ENCODE measurements around the gene INTS1. TPM values are rescaled to one million over a fixed set of nuclear protein-coding genes. Genes with fewer than 3 reads are reported as not detected.

INTS1 gene
- total and polyA plus RNA-seq, 2 of the 4 experiments (the other 2 are of a cell fraction), result 9.3 to 40.1 TPM

DNA sequence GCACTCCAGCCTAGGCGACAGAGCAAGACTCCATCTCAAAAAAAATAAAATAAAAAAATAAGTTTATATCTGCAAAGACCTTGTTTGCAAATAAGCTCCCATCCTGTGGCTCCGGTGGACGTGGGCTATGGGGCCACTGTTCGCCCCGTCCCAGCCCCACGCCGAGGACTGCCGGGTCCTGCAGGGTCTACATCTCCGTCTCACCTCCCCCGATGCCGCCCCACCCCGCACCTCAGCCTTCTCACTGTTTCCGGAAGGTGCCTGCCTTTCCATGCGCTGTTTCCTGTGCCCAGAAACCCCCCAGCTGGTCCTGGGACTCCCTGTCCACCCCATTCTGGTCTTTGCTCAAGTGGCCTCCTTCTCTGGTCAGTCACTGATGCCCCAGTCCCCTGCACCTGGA, 5.0 kb upstream of the INTS1 start:
- CTCF ChIA-PET, result interaction anchor here (1.0 kb wide), 1 partner anchor 50 kb away, joined by 3 read pairs; no protein-coding TSS in a partner anchor
- no peak for DNase-seq
- H4K8ac ChIP-seq (ENCODE audit: low read depth in 2 of 2, low read length in 2 of 2), result no peak overlapping the region

More for the DNA sequence above, 5.0 kb upstream of the INTS1 start:
- TF ChIP-seq RAD21 (IDR thresholded peaks at IDR 0.05; ENCODE audit: low read length), result no peak
- no peak for TF ChIP-seq MAFK (IDR thresholded peaks at IDR 0.05; ENCODE audit: low read depth, low read length)
- TF ChIP-seq SMC3 (IDR thresholded peaks at IDR 0.05; ENCODE audit: low read depth, low read length), result no peak
- TF ChIP-seq USF2 (IDR thresholded peaks at IDR 0.05; ENCODE audit: low read depth, low read length), result no peak
- TF ChIP-seq RFX5 (IDR thresholded peaks at IDR 0.05; ENCODE audit: low read depth, low read length), result no peak
- TF ChIP-seq BHLHE40 (IDR thresholded peaks at IDR 0.05; ENCODE audit: low read depth, low read length), result no peak
- TF ChIP-seq POLR2A (IDR thresholded peaks at IDR 0.05; ENCODE audit: low read depth, low read length), result no peak
- TF ChIP-seq CTCF (conservative IDR thresholded peaks at IDR 0.05; ENCODE audit: low read depth, low read length), result no peak
- no peak overlapping the region for H2BK120ac ChIP-seq (ENCODE audit: low read depth, low read length)
- intact Hi-C loops (cut with micrococcal nuclease), result no loop called here
- POLR2A ChIA-PET (ENCODE audit: unreplicated experiment), result no interaction called here
- H3K4ac ChIP-seq (ENCODE audit: low read depth, low read length), result no peak overlapping the region
- H3K36me3 ChIP-seq (ENCODE audit: control insufficient read depth, insufficient read depth, low read length), result no peaks in the 10 kb centered on the region
- peaks cover 5% of the 10 kb centered on the region; the same call in 1 of the 2 replicates for H3K4me1 ChIP-seq (ENCODE audit: control insufficient read depth, insufficient read depth, low read length)
- H3K4me3 ChIP-seq (ENCODE audit: insufficient read depth, low read depth, low read length), result no peak overlapping the region
- H2BK5ac ChIP-seq (ENCODE audit: low read depth, low read length, poor library complexity, severe bottlenecking), result no peak overlapping the region
- H3K14ac ChIP-seq (replicated peaks; ENCODE audit: low read depth, low read length), result no peak overlapping the region
- no peak overlapping the region for H2AK5ac ChIP-seq (ENCODE audit: low read depth, low read length)
- in situ Hi-C loops (cut with MboI; ENCODE audit: low sequenced_read_pairs), result no loop called here
- WGBS, 2 experiments (ENCODE audit: extremely low coverage in 2 of 2, insufficient read length in 1 of 2), result 88% methylated on average over 8 of the region's 14 CpGs; no CpG with 5 or more reads in 1 of the 2 experiments
- no peak overlapping the region for H4K91ac ChIP-seq (ENCODE audit: insufficient read depth, low read depth, low read length)
- ATAC-seq (ENCODE audit: low read depth), result no peak
- no peaks in the 10 kb centered on the region for H3K9me3 ChIP-seq (ENCODE audit: control insufficient read depth, insufficient read depth, low read length)
- no peak overlapping the region for H2AFZ ChIP-seq (replicated peaks; ENCODE audit: low read length, poor library complexity)
- no peak overlapping the region for H3K9ac ChIP-seq (ENCODE audit: low read depth, low read length)
- H3K27me3 ChIP-seq (ENCODE audit: control insufficient read depth, insufficient read depth, low read length), result no peaks in the 10 kb centered on the region
- H3K56ac ChIP-seq (ENCODE audit: extremely low read depth, insufficient read depth, low read length), result no peak overlapping the region
- no peak overlapping the region for H2BK20ac ChIP-seq (ENCODE audit: low read depth, low read length)
- no peaks in the 10 kb centered on the region for H3K9me1 ChIP-seq (ENCODE audit: insufficient read depth, low read length)
- H3K27ac ChIP-seq (ENCODE audit: insufficient read depth, low read length), result no peak overlapping the region
- H3K79me1 ChIP-seq (ENCODE audit: low read depth in 1 of 2, low read length in 2 of 2), result peaks cover 0 to 8% of the 10 kb centered on the region in 2 experiments; a peak in 1 of 4 replicates
- no peak overlapping the region for H3K18ac ChIP-seq (ENCODE audit: low read depth, low read length)
- no peak overlapping the region for H2BK15ac ChIP-seq (ENCODE audit: low read depth, low read length)
- H3K4me2 ChIP-seq (ENCODE audit: low read depth, low read length), result no peak overlapping the region
- no peak overlapping the region for H4K5ac ChIP-seq (ENCODE audit: low read depth, low read length)
- no peak overlapping the region for H2AK9ac ChIP-seq (replicated peaks; ENCODE audit: low read depth, low read length, poor library complexity)
- no peaks in the 10 kb centered on the region for H4K20me1 ChIP-seq (ENCODE audit: insufficient read depth, low read length)
- BruUV-seq (replicated peaks), result no TSS peak
- dilution Hi-C loops (cut with HindIII; ENCODE audit: low sequenced_read_pairs, unreplicated experiment), result no loop called here
- no peak overlapping the region for H3K23ac ChIP-seq (ENCODE audit: low read depth, low read length)

All from IMR-90 (cell line).